Right lobe of liver (tissue), 6 donors: ENCODE measurements around the gene CFAP20DC. TPM values are rescaled to one million over a fixed set of nuclear protein-coding genes. Genes with fewer than 3 reads are reported as not detected.

Experiments
- ATAC-seq, 4 donors: fragments of 200-7000 bp; cut with Tn5 transposase; one replicate each; pipeline ENCODE4 v1.9.1; 2020; ENCODE audit warnings: mild to moderate bottlenecking in 4 of 4, moderate library complexity in 4 of 4
- DNase-seq, 3 donors: peaks; one replicate each; pipeline ENCODE4 v3.0.0-alpha.2; 2020
- H3K27ac ChIP-seq, 3 donors: fragments of 200-600 bp; one replicate each; pipeline ENCODE4 v1.8.0; 2022
- H3K27me3 ChIP-seq, 2 donors: fragments of 200-600 bp; one replicate each; pipeline ENCODE4 v1.8.0; 2022
- H3K36me3 ChIP-seq, 4 donors: fragments of 200-600 bp; sonication (generic) in 1 of 4; one replicate each; pipeline versions ENCODE4 v1.5.1 to v1.8.0; 2017 to 2022; ENCODE audit warnings: control low read depth in 1 of 4
- H3K4me1 ChIP-seq, 4 donors: fragments of 200-600 bp; sonication (generic) in 1 of 4; one replicate each; pipeline versions ENCODE4 v1.5.1 to v1.8.0; 2017 to 2022; ENCODE audit warnings: control low read depth in 1 of 4
- H3K4me3 ChIP-seq, 3 donors: fragments of 200-600 bp; one replicate each; pipeline ENCODE4 v1.8.0; 2022
- H3K9me3 ChIP-seq, 4 donors: fragments of 200-600 bp; sonication (generic) in 1 of 4; one replicate each; pipeline versions ENCODE4 v1.5.1 to v1.8.0; 2017 to 2022; ENCODE audit warnings: control low read depth in 1 of 4
- CTCF ChIP-seq, 4 donors: fragments of 200-600 bp in 3 of 4; fragments of 450-650 bp in 1 of 4; IDR thresholded peaks; one replicate each; pipeline versions ENCODE4 v1.5.1 to v1.8.0; 2016 to 2022; ENCODE audit warnings: antibody characterized with exemption in 4 of 4, mild to moderate bottlenecking in 2 of 4
- POLR2A ChIP-seq: fragments of 450-650 bp; IDR thresholded peaks from one replicate; pipeline ENCODE4 v1.6.1; 2017; ENCODE audit warnings: antibody characterized with exemption, mild to moderate bottlenecking
- WGBS: methylation state at CpG from one replicate; pipeline ENCODE4 v1.1.6; 2018; ENCODE audit warnings: low coverage, low lambda C conversion rate; ENCODE audit not compliant: insufficient coverage; ENCODE audit errors: missing lambda C conversion rate; 5-methylcytosine and 5-hydroxymethylcytosine counted together
- intact Hi-C, 2 donors: fragments of 100-400 bp; cut with DNase I; formaldehyde crosslinking; loops; one replicate each; pipeline versions ENCODE4 v1.11.2 to v1.14.1; 2022
- total RNA-seq, 6 experiments: library from RNA; depleted of rRNA in 2 of 6; stranded (reverse); fragments of >200 nt in 2 of 6; fragmentation: NEBNext Ultra II Directional in 3 of 6; extraction: Animal tissue kit (Norgen Biotek cat#: 25700) in 3 of 6; gene quantifications; one replicate each; pipeline versions ENCODE4 v1.1.0 to v1.2.4, GENCODE V29; 2016 to 2023
- donor health status: DM: no; HTN: yes; CAD: no.
- donor health status: DM: no; HTN: no; CAD: no.
- donor health status: DM: no; HTN: no; CAD: no.
- donor health status: DM: no; HTN: yes; CAD: no.
- donor health status: DM: no; HTN: yes; CAD: no.

Gene CFAP20DC
- total RNA-seq, 6 experiments from 2014 or later: 0.67 to 2.7 (median 1.5) TPM

DNA sequence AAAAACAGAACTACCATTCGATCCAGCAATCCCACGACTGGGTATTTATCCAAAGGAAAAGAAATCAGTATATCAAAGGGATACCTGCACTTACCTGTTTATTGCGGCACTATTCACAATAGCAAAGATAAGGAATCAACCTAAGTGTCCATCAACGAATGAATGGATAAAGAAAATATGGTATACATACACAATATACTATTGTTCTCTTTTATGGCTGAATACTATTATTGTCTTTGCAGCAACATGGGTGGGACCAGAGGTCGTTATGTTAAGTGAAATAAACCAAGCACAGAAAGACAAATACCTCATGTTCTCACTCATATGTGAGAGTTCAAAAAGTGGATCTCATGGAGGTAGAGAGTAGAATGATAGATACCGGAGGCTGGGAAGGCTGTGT lies 264.9 kb downstream of the CFAP20DC start:
- Histone ChIP-seq H3K4me1 (peaks cover 0 to 2% (median 0%) of the 10 kb centered on the region in 4 donors), H3K27me3 (no peaks in the 10 kb centered on the region), H3K27ac (no peak overlapping the region), H3K36me3 (no peaks in the 10 kb centered on the region), H3K4me3 (no peak overlapping the region), H3K9me3 (peaks cover 0 to 6% (median 0%) of the 10 kb centered on the region in 4 donors)
- no peak for TF ChIP-seq CTCF (IDR thresholded peaks at IDR 0.05)
- TF ChIP-seq POLR2A: no peak
- WGBS: 81% methylated on average over 6 of the region's 6 CpGs
- ATAC-seq: no peak
- DNase-seq: no peak
- intact Hi-C loops: no loop called here

GRCh38 chr3:58784425-58784824 lies 265.4 kb downstream of the CFAP20DC start:
- ATAC-seq: no peak

GRCh38 chr3:58783845-58784244 lies 266.0 kb downstream of the CFAP20DC start:
- 100% methylated on average over 2 of the region's 2 CpGs for WGBS
- H3K9me3 ChIP-seq: peaks cover 0 to 13% (median 0%) of the 10 kb centered on the region in 4 donors
- no peaks in the 10 kb centered on the region for H3K27me3 ChIP-seq
- H3K4me3 ChIP-seq: no peak overlapping the region
- DNase-seq (no peak), ATAC-seq (no peak)
- peaks cover 0 to under 1% (median 0%) of the 10 kb centered on the region in 4 donors for H3K4me1 ChIP-seq
- TF ChIP-seq CTCF (IDR thresholded peaks at IDR 0.05): no peak
- TF ChIP-seq POLR2A: no peak
- intact Hi-C loops: no loop called here
- no peaks in the 10 kb centered on the region for H3K36me3 ChIP-seq
- H3K27ac ChIP-seq: no peak overlapping the region

More at GRCh38 chr3:58784425-58784824, 265.4 kb downstream of the CFAP20DC start:
- H3K9me3 ChIP-seq: peaks cover 0 to 10% (median 0%) of the 10 kb centered on the region in 4 donors
- TF ChIP-seq CTCF (IDR thresholded peaks at IDR 0.05) (no peak), POLR2A (no peak)
- no peaks in the 10 kb centered on the region for H3K27me3 ChIP-seq
- H3K27ac ChIP-seq: no peak overlapping the region
- intact Hi-C loops: no loop called here
- H3K36me3 ChIP-seq: no peaks in the 10 kb centered on the region
- H3K4me1 ChIP-seq: peaks cover 0 to 2% (median 0%) of the 10 kb centered on the region in 4 donors
- 90% methylated on average over 4 of the region's 4 CpGs for WGBS
- H3K4me3 ChIP-seq: no peak overlapping the region
- no peak for DNase-seq

GRCh38 chr3:58779934-58780333 lies 269.9 kb downstream of the CFAP20DC start:
- H3K27ac ChIP-seq: no peak overlapping the region
- peaks cover 0 to 13% (median 0%) of the 10 kb centered on the region in 4 donors for H3K9me3 ChIP-seq
- intact Hi-C loops: no loop called here
- ATAC-seq: no peak
- DNase-seq: no peak
- no peaks in the 10 kb centered on the region for H3K27me3 ChIP-seq
- H3K4me3 ChIP-seq: no peak overlapping the region
- no peaks in the 10 kb centered on the region for H3K4me1 ChIP-seq
- TF ChIP-seq CTCF (IDR thresholded peaks at IDR 0.05) (no peak), POLR2A (no peak)
- H3K36me3 ChIP-seq: no peaks in the 10 kb centered on the region

DNA sequence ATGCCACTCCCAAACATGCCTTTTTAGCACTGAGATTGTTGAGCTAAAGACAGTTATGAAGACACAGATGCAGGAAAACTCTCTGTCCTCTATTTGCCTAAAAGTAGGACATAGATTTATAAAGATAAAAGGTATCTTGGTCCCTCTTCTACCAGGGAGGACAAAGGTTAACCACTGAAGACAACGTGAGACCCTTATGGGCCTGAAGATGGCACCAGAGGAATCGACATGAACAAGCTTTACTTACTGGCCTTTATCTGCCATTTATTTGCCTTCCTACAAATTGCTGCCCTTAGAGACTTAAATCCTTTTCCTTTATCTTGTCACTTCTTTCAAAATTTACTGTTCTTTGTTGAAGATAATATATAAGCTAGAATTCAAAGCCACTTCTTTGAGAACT lies 273.6 kb downstream of the CFAP20DC start:
- no peak overlapping the region for H3K27ac ChIP-seq
- WGBS: 11% methylated on average over 2 of the region's 2 CpGs
- H3K4me3 ChIP-seq: no peak overlapping the region
- ATAC-seq (peak; percentile 23 to 56 (median 39)), DNase-seq (no peak)
- no peaks in the 10 kb centered on the region for H3K36me3 ChIP-seq
- intact Hi-C loops: no loop called here
- no peaks in the 10 kb centered on the region for H3K27me3 ChIP-seq
- peaks cover 0 to 13% (median 0%) of the 10 kb centered on the region in 4 donors for H3K9me3 ChIP-seq
- H3K4me1 ChIP-seq: no peaks in the 10 kb centered on the region
- TF ChIP-seq CTCF (IDR thresholded peaks at IDR 0.05): peak in 2 of 4 donors; percentile 25 to 32
- TF ChIP-seq POLR2A: no peak
